ENCODE measurements around the gene DEFB112.

- no peak for TF ChIP-seq CTCF (IDR thresholded peaks at IDR 0.05; ENCODE audit: borderline replicate concordance, extremely low read depth, low read length, poor library complexity, severe bottlenecking)
- no peak for TF ChIP-seq EZH2 (IDR thresholded peaks at IDR 0.05; ENCODE audit: borderline replicate concordance, low read depth, low read length, severe bottlenecking)
Measured at GRCh38 chr6:50025258-50025657, 24.5 kb downstream of the DEFB112 start.
